Panc1 (cell line): Measurements from ENCODE around the gene QSOX1. TPM values are rescaled to one million over a fixed set of nuclear protein-coding genes. Genes with fewer than 3 reads are reported as not detected.

Experiments used
- ATAC-seq: fragments of 200-7000 bp; cut with Tn5 transposase; 2 replicates; pipeline ENCODE4 v1.9.1; 2020; ENCODE audit warnings: mild to moderate bottlenecking, moderate library complexity
- BruUV-seq: library from RNA; stranded (reverse); fragments of 400-500 nt; replicated peaks from 2 replicates; lab custom pipeline; 2021; lab: Mats Ljungman, UMichigan
- CTCF ChIA-PET: fragments of 300-600 bp; sonication (Branson Sonifier 250); formaldehyde crosslinking; loops from one replicate; lab custom pipeline; 2022; ENCODE audit warnings: antibody characterized with exemption; lab: Charles Lee
- POLR2A ChIA-PET: fragments of 300-600 bp; sonication (Branson Sonifier 250); formaldehyde crosslinking; loops from one replicate; lab custom pipeline; 2022; ENCODE audit warnings: antibody characterized with exemption; lab: Charles Lee
- DNase-seq: peaks from one replicate; pipeline ENCODE4 v3.0.0-alpha.2; 2010; ENCODE audit warnings: low read depth, low spot score
- H3K27ac ChIP-seq: 2 replicates; pipeline ENCODE4 v1.5.1; 2011; ENCODE audit warnings: mild to moderate bottlenecking, low read length, inconsistent platforms
- H3K27me3 ChIP-seq: fragments of 200-500 bp; sonication (Bioruptor generic); 2 replicates; pipeline ENCODE4 v1.6.0; 2014; ENCODE audit warnings: low read length, inconsistent platforms; ENCODE audit not compliant: control insufficient read depth, insufficient read depth
- H3K36me3 ChIP-seq: fragments of 200-500 bp; sonication (Bioruptor generic); 2 replicates; pipeline ENCODE4 v1.5.1; 2014; ENCODE audit warnings: inconsistent platforms, mild to moderate bottlenecking, low read length, moderate library complexity; ENCODE audit not compliant: control insufficient read depth, insufficient read depth
- H3K4me1 ChIP-seq: 2 replicates; pipeline ENCODE4 v1.5.1; 2011; ENCODE audit warnings: inconsistent platforms, mild to moderate bottlenecking, low read length, moderate library complexity; ENCODE audit not compliant: control insufficient read depth, insufficient read depth
- H3K4me3 ChIP-seq, 2 experiments: 2 replicates each; pipeline ENCODE4 v1.5.1; 2011 to 2012; ENCODE audit warnings: low read depth in 2 of 2, low read length in 2 of 2, mild to moderate bottlenecking in 2 of 2, inconsistent platforms in 1 of 2, moderate library complexity in 1 of 2
- H3K9me3 ChIP-seq: fragments of 200-500 bp; sonication (Bioruptor generic); 2 replicates; pipeline ENCODE4 v1.5.1; 2014; ENCODE audit warnings: low read depth, mild to moderate bottlenecking, inconsistent platforms, low read length, moderate library complexity; ENCODE audit not compliant: control insufficient read depth, insufficient read depth
- CTCF ChIP-seq: fragments of 450-650 bp; IDR thresholded peaks from 2 replicates; pipeline ENCODE4 v1.5.1; 2017; ENCODE audit warnings: mild to moderate bottlenecking
- POLR2AphosphoS5 ChIP-seq: IDR thresholded peaks from 2 replicates; pipeline ENCODE4 v1.6.1; 2012; ENCODE audit warnings: mild to moderate bottlenecking, low read depth, low read length, moderate library complexity
- REST ChIP-seq, 2 experiments: IDR thresholded peaks; 2 replicates each; pipeline ENCODE4 v1.6.1; 2011 to 2012; ENCODE audit warnings: low read depth in 2 of 2, control low read depth in 1 of 2, low read length in 1 of 2, mild to moderate bottlenecking in 1 of 2, moderate library complexity in 1 of 2; ENCODE audit not compliant: insufficient read depth in 1 of 2
- SIN3A ChIP-seq: IDR thresholded peaks from 2 replicates; pipeline ENCODE4 v1.6.1; 2012; ENCODE audit warnings: low read depth, mild to moderate bottlenecking, low read length, moderate library complexity, borderline replicate concordance; ENCODE audit not compliant: insufficient read depth
- TCF7L2 ChIP-seq: IDR thresholded peaks from 2 replicates; pipeline ENCODE4 v1.6.1; 2011; ENCODE audit warnings: mild to moderate bottlenecking, low read depth, low read length, inconsistent platforms
- in situ Hi-C: cut with HindIII; loops from 2 replicates; pipeline ENCODE4 v1.10.0; 2016; ENCODE audit warnings: low sequenced_read_pairs, low pct_unique_long_range_greater_than_20kb
- intact Hi-C: fragments of 100-400 bp; cut with micrococcal nuclease; formaldehyde crosslinking; loops from one replicate; pipeline ENCODE4 v1.10.0; 2022; ENCODE audit not compliant: unreplicated experiment
- total RNA-seq: library from RNA; stranded (reverse); gene quantifications from one replicate; pipeline ENCODE4 v1.2.1, GENCODE V29; 2021; ENCODE audit not compliant: unreplicated experiment

QSOX1 gene
- total RNA-seq, 1 experiment from 2014 or later = 152 TPM

- no peak for ATAC-seq
- CTCF ChIA-PET = no interaction called here
Measured at GRCh38 chr1:180235502-180236239, 81.0 kb downstream of the QSOX1 start.

More at GRCh38 chr1:180235502-180236239, 81.0 kb downstream of the QSOX1 start:
- Histone ChIP-seq H3K4me1 (peaks cover 11% of the 10 kb centered on the region), H3K9me3 (no peaks in the 10 kb centered on the region), H3K4me3 (peak overlapping the region; percentile 42 to 55), H3K36me3 (no peaks in the 10 kb centered on the region; the same call in 1 of the 2 replicates), H3K27ac (no peak overlapping the region), H3K27me3 (peaks cover 31% of the 10 kb centered on the region)
- no peak for TF ChIP-seq POLR2AphosphoS5
- TF ChIP-seq CTCF = no peak
- TF ChIP-seq TCF7L2 = no peak
- no peak for TF ChIP-seq REST (IDR thresholded peaks at IDR 0.05; ENCODE audit: insufficient read depth in 1 of 2, low read depth in 2 of 2, low read length in 1 of 2)
- TF ChIP-seq SIN3A = no peak
- BruUV-seq = no TSS peak
- POLR2A ChIA-PET = interaction anchor here (0.6 to 1.0 kb wide), 2 partner anchors 118 to 266 kb away, joined by 4 to 11 read pairs; partner anchors contain the start of gene ACBD6
- DNase-seq = no peak
- intact Hi-C loops = no loop called here
- in situ Hi-C loops = no loop called here
